ENCODE results near the gene CIB1.
"Not testable (repeated sequence)": the region's sequence is repeated elsewhere in the genome, so short reads cannot be mapped to it uniquely, and the experiment has no call there.

The CIB1 gene

GRCh38 chr15:90261811-90262210, 28.1 kb upstream of the CIB1 start:
- ChIA-PET POLR2A (no interaction called here), CTCF (interaction anchor here (0.8 to 1.5 kb wide), 2 partner anchors 12 kb away, joined by 3 to 5 read pairs; partner anchors contain the start of gene TTLL13)
- H3K4me3 ChIP-seq (ENCODE audit: control insufficient read depth in 1 of 7, extremely low read depth in 1 of 7, insufficient read depth in 4 of 7, low read depth in 2 of 7, low read length in 6 of 7), result no peak overlapping the region
- peaks cover 10 to 25% (median 21%) of the 10 kb centered on the region in 4 experiments for H3K4me1 ChIP-seq (ENCODE audit: control extremely low read depth in 1 of 4, control insufficient read depth in 4 of 4, insufficient read depth in 4 of 4, low read length in 3 of 4)
- no peaks in the 10 kb centered on the region for H3K9me3 ChIP-seq (ENCODE audit: control extremely low read depth in 1 of 5, control insufficient read depth in 4 of 5, insufficient read depth in 2 of 5, low read depth in 1 of 5, low read length in 4 of 5)
- DNase-seq, result no peak
- H3K27ac ChIP-seq (ENCODE audit: insufficient read depth in 1 of 2, low read depth in 1 of 2, low read length in 2 of 2, poor library complexity in 1 of 2, severe bottlenecking in 2 of 2), result no peak overlapping the region
- no peaks in the 10 kb centered on the region for H3K27me3 ChIP-seq (replicated peaks in 2 of 5; ENCODE audit: control insufficient read depth in 4 of 5, insufficient read depth in 5 of 5, low read length in 4 of 5)
- H3K36me3 ChIP-seq (ENCODE audit: control insufficient read depth in 4 of 4, insufficient read depth in 4 of 4, low read length in 3 of 4), result no peaks in the 10 kb centered on the region
- WGBS (ENCODE audit: insufficient coverage), result 100% methylated on average over 4 of the region's 5 CpGs

DNA sequence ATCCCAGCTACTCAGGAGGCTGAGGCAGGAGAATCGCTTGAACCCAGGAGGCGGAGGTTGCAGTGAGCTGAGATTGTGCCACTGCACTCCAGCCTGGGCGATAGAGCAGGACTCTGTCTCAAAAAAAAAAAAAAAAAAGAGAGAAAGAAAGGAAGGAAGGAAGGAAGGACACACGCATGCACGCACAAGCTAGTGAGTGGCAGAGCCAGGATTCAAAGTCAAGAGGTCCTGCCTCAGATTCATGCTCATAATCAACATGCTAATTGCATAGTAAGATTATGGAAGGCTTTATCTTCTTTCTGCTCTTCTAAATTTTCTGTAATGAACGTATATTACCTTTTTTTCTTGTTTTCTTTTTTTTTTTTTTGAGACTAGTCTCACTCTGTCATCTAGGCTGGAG, 27.0 kb upstream of the CIB1 start:
- POLR2A ChIA-PET; H3K4me3 ChIP-seq (ENCODE audit: control insufficient read depth in 1 of 7, extremely low read depth in 1 of 7, insufficient read depth in 4 of 7, low read depth in 2 of 7, low read length in 6 of 7); H3K36me3 ChIP-seq (ENCODE audit: control insufficient read depth in 4 of 4, insufficient read depth in 4 of 4, low read length in 3 of 4); DNase-seq; H3K27me3 ChIP-seq (replicated peaks in 2 of 5; ENCODE audit: control insufficient read depth in 4 of 5, insufficient read depth in 5 of 5, low read length in 4 of 5); H3K27ac ChIP-seq (ENCODE audit: insufficient read depth in 1 of 2, low read depth in 1 of 2, low read length in 2 of 2, poor library complexity in 1 of 2, severe bottlenecking in 2 of 2); H3K9me3 ChIP-seq (ENCODE audit: control extremely low read depth in 1 of 5, control insufficient read depth in 4 of 5, insufficient read depth in 2 of 5, low read depth in 1 of 5, low read length in 4 of 5): not testable (repeated sequence)
- H3K4me1 ChIP-seq (ENCODE audit: control extremely low read depth in 1 of 4, control insufficient read depth in 4 of 4, insufficient read depth in 4 of 4, low read length in 3 of 4), result peaks cover 7 to 15% (median 12%) of the 10 kb centered on the region in 4 experiments
- CTCF ChIA-PET, result interaction anchor here (1.7 kb wide), 1 partner anchor 27 kb away, joined by 3 read pairs; no protein-coding TSS in a partner anchor
- WGBS (ENCODE audit: insufficient coverage), result no CpG with 5 or more reads among the region's 6 CpGs

GRCh38 chr15:90259524-90259923, 25.8 kb upstream of the CIB1 start:
- ChIA-PET POLR2A (no interaction called here), CTCF (interaction anchor here (1.4 to 1.7 kb wide), 2 partner anchors 11 to 28 kb away, joined by 3 read pairs; no protein-coding TSS in a partner anchor)
- H3K36me3 ChIP-seq (ENCODE audit: control insufficient read depth in 4 of 4, insufficient read depth in 4 of 4, low read length in 3 of 4), result no peaks in the 10 kb centered on the region
- H3K27ac ChIP-seq (ENCODE audit: insufficient read depth in 1 of 2, low read depth in 1 of 2, low read length in 2 of 2, poor library complexity in 1 of 2, severe bottlenecking in 2 of 2), result no peak overlapping the region
- no peak overlapping the region for H3K4me3 ChIP-seq (ENCODE audit: control insufficient read depth in 1 of 7, extremely low read depth in 1 of 7, insufficient read depth in 4 of 7, low read depth in 2 of 7, low read length in 6 of 7)
- DNase-seq, result no peak
- H3K4me1 ChIP-seq (ENCODE audit: control extremely low read depth in 1 of 4, control insufficient read depth in 4 of 4, insufficient read depth in 4 of 4, low read length in 3 of 4), result peaks cover 2 to 7% (median 5%) of the 10 kb centered on the region in 4 experiments
- WGBS (ENCODE audit: insufficient coverage), result no CpG with 5 or more reads among the region's 5 CpGs
- H3K9me3 ChIP-seq (ENCODE audit: control extremely low read depth in 1 of 5, control insufficient read depth in 4 of 5, insufficient read depth in 2 of 5, low read depth in 1 of 5, low read length in 4 of 5), result no peaks in the 10 kb centered on the region
- H3K27me3 ChIP-seq (replicated peaks in 2 of 5; ENCODE audit: control insufficient read depth in 4 of 5, insufficient read depth in 5 of 5, low read length in 4 of 5), result no peaks in the 10 kb centered on the region

- peaks cover 0 to 3% (median 0%) of the 10 kb centered on the region in 4 experiments for H3K4me1 ChIP-seq (ENCODE audit: control extremely low read depth in 1 of 4, control insufficient read depth in 4 of 4, insufficient read depth in 4 of 4, low read length in 3 of 4)
- no peak overlapping the region for H3K27ac ChIP-seq (ENCODE audit: insufficient read depth in 1 of 2, low read depth in 1 of 2, low read length in 2 of 2, poor library complexity in 1 of 2, severe bottlenecking in 2 of 2)
- ChIA-PET CTCF (no interaction called here), POLR2A (no interaction called here)
- H3K27me3 ChIP-seq (replicated peaks in 2 of 5; ENCODE audit: control insufficient read depth in 4 of 5, insufficient read depth in 5 of 5, low read length in 4 of 5), result no peaks in the 10 kb centered on the region
- H3K9me3 ChIP-seq (ENCODE audit: control extremely low read depth in 1 of 5, control insufficient read depth in 4 of 5, insufficient read depth in 2 of 5, low read depth in 1 of 5, low read length in 4 of 5), result no peaks in the 10 kb centered on the region
- no peak for DNase-seq
- 100% methylated on average over 6 of the region's 7 CpGs for WGBS (ENCODE audit: insufficient coverage)
- no peak overlapping the region for H3K4me3 ChIP-seq (ENCODE audit: control insufficient read depth in 1 of 7, extremely low read depth in 1 of 7, insufficient read depth in 4 of 7, low read depth in 2 of 7, low read length in 6 of 7)
- H3K36me3 ChIP-seq (ENCODE audit: control insufficient read depth in 4 of 4, insufficient read depth in 4 of 4, low read length in 3 of 4), result no peaks in the 10 kb centered on the region
Observed at GRCh38 chr15:90257776-90258175, 24.0 kb upstream of the CIB1 start.

GRCh38 chr15:90249203-90249863, 15.6 kb upstream of the CIB1 start, which contains the start of gene TTLL13:
TSS of gene TTLL13 (plus strand) at chr15:90249556. CDS start at chr15:90250631, 1,075 bp downstream.
- Histone ChIP-seq H3K9me3 (ENCODE audit: control extremely low read depth in 1 of 5, control insufficient read depth in 4 of 5, insufficient read depth in 2 of 5, low read depth in 1 of 5, low read length in 4 of 5) (no peaks in the 10 kb centered on the region), H3K4me1 (ENCODE audit: control extremely low read depth in 1 of 4, control insufficient read depth in 4 of 4, insufficient read depth in 4 of 4, low read length in 3 of 4) (peaks cover 0 to 15% (median 9%) of the 10 kb centered on the region in 4 experiments), H3K4me3 (ENCODE audit: control insufficient read depth in 1 of 7, extremely low read depth in 1 of 7, insufficient read depth in 4 of 7, low read depth in 2 of 7, low read length in 6 of 7) (peak within 1 kb of the TSS; percentile 23 to 75 (median 66)), H3K27me3 (replicated peaks in 2 of 5; ENCODE audit: control insufficient read depth in 4 of 5, insufficient read depth in 5 of 5, low read length in 4 of 5) (peaks cover 0 to 2% (median 0%) of the 10 kb centered on the region in 5 experiments), H3K27ac (ENCODE audit: insufficient read depth in 1 of 2, low read depth in 1 of 2, low read length in 2 of 2, poor library complexity in 1 of 2, severe bottlenecking in 2 of 2) (no peak within 1 kb of the TSS), H3K36me3 (ENCODE audit: control insufficient read depth in 4 of 4, insufficient read depth in 4 of 4, low read length in 3 of 4) (no peaks in the 10 kb centered on the region)
- POLR2A ChIA-PET, result interaction anchor here (0.8 to 1.3 kb wide), 2 partner anchors 16 kb away, joined by 3 to 4 read pairs; partner anchors contain the start of genes CIB1, GDPGP1 and NGRN
- 2% methylated on average over 31 of the region's 44 CpGs for WGBS (ENCODE audit: insufficient coverage)
- CTCF ChIA-PET, result interaction anchor here (0.8 to 3.2 kb wide), 12 partner anchors 8 to 58 kb away, joined by 3 to 13 read pairs (median 4); partner anchors contain the start of genes CIB1 and GDPGP1
- peak; percentile 80 to 91 (median 84) for DNase-seq

- peak overlapping the region in 4 of 7 experiments; percentile 66 to 75 (median 70) for H3K4me3 ChIP-seq (ENCODE audit: control insufficient read depth in 1 of 7, extremely low read depth in 1 of 7, insufficient read depth in 4 of 7, low read depth in 2 of 7, low read length in 6 of 7)
- peaks cover 0 to 15% (median 8%) of the 10 kb centered on the region in 4 experiments for H3K4me1 ChIP-seq (ENCODE audit: control extremely low read depth in 1 of 4, control insufficient read depth in 4 of 4, insufficient read depth in 4 of 4, low read length in 3 of 4)
- peaks cover 0 to 2% (median 0%) of the 10 kb centered on the region in 4 experiments for H3K36me3 ChIP-seq (ENCODE audit: control insufficient read depth in 4 of 4, insufficient read depth in 4 of 4, low read length in 3 of 4)
- H3K9me3 ChIP-seq (ENCODE audit: control extremely low read depth in 1 of 5, control insufficient read depth in 4 of 5, insufficient read depth in 2 of 5, low read depth in 1 of 5, low read length in 4 of 5), result no peaks in the 10 kb centered on the region
- no peak overlapping the region for H3K27ac ChIP-seq (ENCODE audit: insufficient read depth in 1 of 2, low read depth in 1 of 2, low read length in 2 of 2, poor library complexity in 1 of 2, severe bottlenecking in 2 of 2)
- peak in 2 of 3 donors; percentile 21 to 46 for DNase-seq
- WGBS (ENCODE audit: insufficient coverage), result 96% methylated on average over 5 of the region's 6 CpGs
- POLR2A ChIA-PET, result interaction anchor here (1.3 kb wide), 1 partner anchor 15 kb away, joined by 4 read pairs; the partner anchor contains the start of genes CIB1 and GDPGP1
- peaks cover 0 to 2% (median 0%) of the 10 kb centered on the region in 5 experiments for H3K27me3 ChIP-seq (replicated peaks in 2 of 5; ENCODE audit: control insufficient read depth in 4 of 5, insufficient read depth in 5 of 5, low read length in 4 of 5)
- CTCF ChIA-PET, result interaction anchor here (1.0 to 3.2 kb wide), 9 partner anchors 9 to 59 kb away, joined by 3 to 13 read pairs (median 4); partner anchors contain the start of genes CIB1 and GDPGP1
Observed at GRCh38 chr15:90248789-90249202, 15.1 kb upstream of the CIB1 start.

All from common myeloid progenitor, CD34-positive (primary cell).